Fibroblast of the conjunctiva (primary cell): Measurements from ENCODE around the gene NPEPPS.

ENCODE experiments used
- DNase-seq: peaks from one replicate; pipeline ENCODE4 v3.0.0-alpha.2; 2010; ENCODE audit warnings: low read depth

The NPEPPS gene

DNA sequence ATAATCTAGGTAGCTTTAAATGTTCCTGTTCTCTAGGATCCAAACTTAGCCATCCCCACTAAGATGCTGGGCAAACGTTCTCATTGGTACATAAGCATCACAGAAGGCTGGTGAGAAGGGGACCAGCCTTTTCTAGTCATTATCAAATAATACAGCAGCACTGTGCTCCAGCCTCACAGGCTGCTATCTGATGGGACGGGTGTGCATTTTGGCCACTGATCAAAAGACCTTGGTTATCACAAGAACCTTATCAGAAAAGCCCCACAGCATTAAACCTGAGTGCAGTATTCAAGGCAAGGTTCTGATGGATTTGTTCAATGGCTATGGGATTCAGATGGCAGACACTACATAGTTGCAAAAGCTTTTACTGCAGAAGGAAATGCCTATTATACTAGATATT, 99.7 kb downstream of the NPEPPS start:
- DNase-seq, result no peak

GRCh38 chr17:47632991-47633390, 102.1 kb downstream of the NPEPPS start:
- DNase-seq, result no peak

- DNase-seq, result no peak
Observed at GRCh38 chr17:47633996-47634395, 103.1 kb downstream of the NPEPPS start.

GRCh38 chr17:47634870-47635269, 104.0 kb downstream of the NPEPPS start:
- DNase-seq, result no peak

DNA sequence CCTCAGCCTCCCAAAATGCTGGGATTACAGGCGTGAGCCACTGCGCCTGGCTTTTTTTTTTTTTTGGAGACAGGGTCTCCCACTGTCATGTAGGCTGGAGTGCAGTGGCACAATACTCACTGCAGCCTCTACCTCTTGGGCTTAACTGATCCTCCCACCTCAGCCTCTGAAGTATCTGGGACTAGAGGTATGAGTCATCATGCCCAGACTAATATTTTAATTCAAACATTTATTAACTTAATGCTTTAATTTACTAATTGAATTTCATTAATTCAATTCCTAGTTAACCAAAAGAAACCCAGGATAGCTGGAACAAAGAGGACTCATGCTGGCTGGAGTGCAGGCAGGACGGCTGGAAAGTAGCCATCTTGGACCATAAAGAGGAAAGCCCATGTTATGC, 104.8 kb downstream of the NPEPPS start:
- DNase-seq, result no peak

DNA sequence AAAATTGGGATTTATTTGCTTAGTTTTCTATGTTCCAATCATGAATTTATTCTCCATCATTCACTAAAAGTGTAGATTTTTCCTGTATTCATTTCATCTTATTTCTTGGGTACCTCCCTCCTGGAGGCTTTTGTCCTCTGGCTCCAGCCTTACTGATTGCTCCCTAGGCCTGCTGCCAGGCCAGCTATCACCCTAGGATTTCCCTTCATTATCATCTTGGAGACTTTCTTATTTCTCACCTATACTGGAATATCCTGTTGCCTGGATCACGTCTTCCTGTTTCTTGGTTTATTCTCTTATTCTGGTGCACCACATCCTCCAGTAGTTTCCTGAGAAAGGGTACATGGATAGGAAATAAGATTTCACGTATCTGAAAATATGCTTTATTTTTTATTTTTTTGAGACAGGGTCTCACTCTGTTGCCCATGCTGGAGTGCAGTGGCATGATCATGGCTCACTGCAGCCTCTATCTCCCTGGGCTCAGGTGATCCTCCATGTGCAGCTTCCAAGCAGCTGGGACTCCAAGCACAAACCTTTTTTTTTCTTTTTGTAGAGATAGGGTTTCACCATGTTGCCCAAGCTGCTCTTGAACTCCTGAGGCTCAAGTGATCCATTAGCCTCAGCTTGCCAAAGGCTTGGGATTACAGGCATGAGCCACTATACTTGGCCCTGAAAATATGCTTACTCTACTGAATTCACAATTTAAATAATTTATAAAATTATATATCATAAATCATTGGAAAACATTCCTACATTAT, 105.5 kb downstream of the NPEPPS start:
- no peak for DNase-seq

DNA sequence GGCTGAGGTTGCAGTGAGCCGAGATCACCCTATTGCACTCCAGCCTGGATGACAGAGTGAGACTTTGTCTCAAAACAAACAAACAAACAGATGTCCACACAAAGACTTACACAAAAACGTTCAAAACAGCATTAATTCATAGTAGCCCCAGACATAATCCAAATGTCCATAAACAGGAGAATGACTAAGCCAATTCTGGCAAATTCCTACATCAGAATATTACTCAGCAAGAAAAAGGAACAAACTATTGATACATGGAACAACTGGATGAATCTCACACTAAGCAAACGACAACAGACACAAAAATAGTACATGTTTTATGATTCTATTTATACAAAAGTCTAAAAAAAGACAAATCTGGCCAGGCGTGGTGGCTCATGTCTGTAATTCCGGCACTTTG, 108.0 kb downstream of the NPEPPS start:
- no peak for DNase-seq

DNA sequence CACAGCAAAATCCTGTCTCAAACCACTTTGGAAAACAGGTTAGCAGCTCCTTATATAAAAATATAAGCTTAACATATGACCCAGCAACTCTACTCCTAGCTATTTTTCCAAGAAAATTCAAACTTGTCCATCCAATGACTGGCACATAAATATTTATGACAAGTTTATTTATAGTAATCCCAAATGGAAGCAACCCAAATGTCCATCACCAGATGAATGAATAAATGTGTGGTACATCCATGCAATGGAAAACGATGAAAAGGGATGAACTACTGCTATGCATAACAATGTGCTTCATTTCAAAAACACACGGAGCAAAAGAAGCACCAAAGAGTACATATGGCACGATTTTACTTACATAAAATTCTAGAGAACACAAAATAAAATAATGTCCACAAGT, 109.2 kb downstream of the NPEPPS start:
- DNase-seq, result no peak

GRCh38 chr17:47641202-47641601, 110.3 kb downstream of the NPEPPS start:
- no peak for DNase-seq

DNA sequence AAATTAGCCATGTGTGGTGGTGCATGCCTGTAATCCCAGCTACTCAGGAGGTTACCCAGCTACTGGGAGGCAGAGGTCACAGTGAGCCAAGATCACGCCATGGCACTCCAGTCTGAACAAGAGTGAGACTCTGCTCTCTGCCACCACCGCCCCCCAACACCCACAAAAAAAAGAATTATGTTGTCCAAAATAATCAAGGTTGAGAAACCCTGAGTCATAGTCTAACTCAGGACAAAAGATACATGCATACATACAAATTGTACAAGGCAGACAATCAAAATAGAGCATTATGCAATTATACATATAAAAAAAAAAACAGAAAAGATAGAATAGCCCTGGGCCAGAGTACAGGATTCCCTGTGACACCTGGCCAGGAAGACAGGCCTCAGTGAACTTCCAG, 112.2 kb downstream of the NPEPPS start:
- DNase-seq, result no peak

- DNase-seq, result peak; percentile 44
Observed at GRCh38 chr17:47644324-47644723, 113.4 kb downstream of the NPEPPS start.

DNA sequence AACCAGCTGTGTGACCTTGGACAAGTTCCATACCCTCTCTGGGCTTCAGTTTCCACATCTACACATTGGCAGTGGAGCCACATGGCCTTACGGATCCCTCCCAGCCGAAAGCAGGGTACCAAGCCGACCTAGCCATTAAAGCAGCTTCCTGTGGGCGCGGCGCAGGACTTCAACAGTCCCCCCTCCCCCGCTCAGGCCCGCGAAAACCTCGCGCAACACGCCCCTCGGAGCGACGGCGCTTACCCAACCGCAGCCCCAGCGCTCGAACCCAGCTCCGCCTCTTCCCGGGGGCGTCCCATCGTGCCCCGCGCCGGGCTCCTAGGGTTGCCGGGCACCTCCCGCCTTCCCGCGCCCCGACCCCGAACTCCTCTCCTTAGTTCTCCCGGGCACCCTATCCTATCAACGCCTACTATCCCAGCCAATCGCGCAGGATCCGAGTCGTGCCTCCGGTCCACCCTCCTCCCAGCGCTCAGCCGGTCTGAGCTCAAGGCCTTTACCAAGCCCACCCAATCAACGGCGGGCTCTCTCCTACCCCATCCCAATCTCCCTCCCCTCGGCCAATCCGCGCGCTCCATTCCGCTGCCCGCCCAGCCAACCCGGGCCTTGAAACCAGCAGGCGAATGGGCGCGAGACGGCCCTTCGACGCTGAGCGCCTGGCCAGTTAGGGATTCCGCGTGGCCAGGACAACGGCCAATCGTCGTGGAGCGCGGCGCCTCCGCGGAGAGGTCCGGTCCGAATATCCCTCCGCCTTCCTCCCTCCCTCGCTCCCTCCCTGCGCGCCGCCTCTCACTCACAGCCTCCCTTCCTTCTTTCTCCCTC, 118.5 kb downstream of the NPEPPS start, which contains the start of gene KPNB1:
Gene KPNB1, plus strand, starts transcription at position 767 of the 819 bp plus-strand sequence. CDS start 326 bp downstream, outside the sequence.
- DNase-seq, result peak; percentile 100

GRCh38 chr17:47649972-47650524, 119.1 kb downstream of the NPEPPS start:
- DNase-seq, result no peak

DNA sequence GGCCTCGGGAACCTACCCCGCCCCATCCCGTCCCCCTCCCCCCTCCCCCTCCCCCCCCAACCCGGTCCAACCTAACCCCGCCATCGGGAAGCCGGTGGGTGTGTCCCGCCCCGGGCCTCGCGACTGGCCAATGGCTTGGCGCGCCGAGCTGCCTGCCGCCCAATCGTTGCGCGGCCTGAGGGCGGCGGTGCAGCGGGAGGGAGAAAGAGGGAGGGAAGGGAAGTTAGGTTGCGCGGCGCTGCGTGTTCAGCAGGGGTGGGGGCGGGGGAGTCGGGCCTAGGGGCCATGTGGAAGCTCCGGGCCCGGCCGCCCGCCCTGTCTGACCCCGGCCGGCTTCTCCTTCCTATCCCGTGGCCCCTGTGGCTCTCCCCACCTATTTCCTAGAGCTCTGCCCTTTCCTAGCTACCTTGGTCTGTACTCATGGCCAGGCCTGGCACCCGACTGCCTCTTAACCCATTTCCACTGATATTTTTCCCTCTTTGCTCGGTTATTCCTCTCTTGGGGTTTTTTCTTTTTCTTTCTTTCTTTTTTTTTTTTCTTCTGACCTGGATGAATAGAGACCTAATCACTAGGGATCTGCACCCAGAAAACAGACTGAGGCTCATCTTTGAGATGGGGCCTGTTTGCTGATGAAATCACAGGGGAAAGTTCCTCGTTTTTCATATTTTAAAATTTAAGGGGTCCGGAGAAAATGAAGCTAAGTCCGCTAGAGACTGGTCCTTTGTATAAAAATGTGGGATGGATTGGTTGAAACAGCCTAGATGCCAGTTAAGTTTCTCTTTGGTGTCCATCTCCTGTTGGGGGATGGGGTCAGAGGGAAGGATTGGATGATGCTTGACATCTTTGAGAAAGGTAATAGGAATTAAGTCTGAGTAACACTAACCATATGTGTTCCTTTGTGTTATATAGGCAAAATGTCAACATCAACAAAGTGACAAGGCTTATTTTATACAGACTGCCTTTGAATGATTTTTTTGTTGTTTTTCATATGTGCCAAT, 119.9 kb downstream of the NPEPPS start:
- peak; percentile 92 for DNase-seq

DNA sequence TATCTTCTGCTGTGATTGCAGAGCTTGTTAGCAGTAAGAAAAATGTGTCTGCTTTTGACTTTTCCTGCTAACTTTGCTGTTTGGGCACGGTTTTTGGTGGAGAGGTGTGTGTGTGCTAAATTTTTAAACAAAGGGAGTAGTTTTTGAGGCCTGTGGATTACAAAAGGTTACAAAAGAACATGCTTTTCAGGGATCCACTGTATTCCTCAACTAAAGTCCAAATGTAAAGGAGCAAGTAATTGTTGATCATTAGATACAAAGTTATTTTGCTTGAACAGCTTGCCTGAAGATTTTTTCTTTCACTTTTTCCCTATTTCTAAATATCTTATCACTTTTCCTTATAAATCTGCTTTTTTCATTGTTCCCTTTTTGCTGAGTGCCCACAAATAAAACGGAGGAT, 120.8 kb downstream of the NPEPPS start:
- DNase-seq, result no peak

DNA sequence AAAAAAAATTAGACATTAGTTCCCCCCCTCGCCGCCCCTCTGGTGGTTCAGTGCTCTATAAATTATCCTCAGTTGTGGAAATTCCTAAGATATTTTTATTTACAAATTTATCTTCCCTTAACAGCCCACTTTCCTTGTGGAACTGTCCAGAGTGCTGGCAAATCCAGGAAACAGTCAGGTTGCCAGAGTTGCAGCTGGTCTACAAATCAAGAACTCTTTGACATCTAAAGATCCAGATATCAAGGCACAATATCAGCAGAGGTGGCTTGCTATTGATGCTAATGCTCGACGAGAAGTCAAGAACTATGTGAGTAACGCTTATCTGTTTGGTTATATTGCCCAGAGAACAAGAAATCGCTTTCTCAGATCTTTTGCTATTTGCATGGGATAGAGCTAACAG, 121.7 kb downstream of the NPEPPS start:
- DNase-seq, result no peak

DNA sequence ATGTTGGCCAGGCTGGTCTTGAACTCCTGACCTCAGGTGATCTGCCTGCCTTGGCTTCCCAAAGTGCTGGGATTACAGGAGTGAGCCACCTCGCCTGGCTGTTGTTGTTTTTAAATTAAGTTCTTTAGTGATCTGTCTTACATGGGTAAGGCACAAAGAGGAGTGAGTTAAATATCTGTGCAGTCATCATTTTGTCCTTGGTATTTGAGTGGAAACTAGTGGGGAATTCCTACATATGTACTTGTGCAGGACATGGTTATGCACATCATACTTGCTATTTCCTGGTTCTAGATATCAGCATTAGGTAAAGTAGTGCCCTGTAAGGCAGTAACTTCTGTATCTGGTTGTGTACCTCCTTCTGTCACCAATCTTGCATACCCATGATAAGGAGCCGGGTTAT, 122.5 kb downstream of the NPEPPS start:
- DNase-seq, result no peak

DNA sequence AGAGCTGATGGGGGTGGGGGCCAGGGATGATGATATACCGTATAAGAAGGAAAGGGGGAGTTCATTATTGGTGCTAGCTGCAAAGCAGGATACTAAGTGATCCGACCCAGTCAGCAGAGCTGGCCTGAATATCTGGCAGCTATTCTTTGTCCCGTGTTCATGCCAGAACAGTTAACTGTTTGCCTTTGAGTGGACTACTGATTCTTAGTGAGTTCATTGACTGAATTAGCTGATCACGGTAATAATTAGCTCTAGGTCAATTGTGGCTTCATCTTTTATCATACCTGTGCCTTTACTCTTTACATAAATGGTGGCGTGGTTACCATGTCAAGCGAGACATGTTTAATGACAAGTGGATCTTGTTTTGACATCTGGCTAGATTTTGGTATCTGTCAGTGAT, 124.1 kb downstream of the NPEPPS start:
- no peak for DNase-seq

- no peak for DNase-seq
Observed at GRCh38 chr17:47660064-47660492, 129.2 kb downstream of the NPEPPS start.

DNA sequence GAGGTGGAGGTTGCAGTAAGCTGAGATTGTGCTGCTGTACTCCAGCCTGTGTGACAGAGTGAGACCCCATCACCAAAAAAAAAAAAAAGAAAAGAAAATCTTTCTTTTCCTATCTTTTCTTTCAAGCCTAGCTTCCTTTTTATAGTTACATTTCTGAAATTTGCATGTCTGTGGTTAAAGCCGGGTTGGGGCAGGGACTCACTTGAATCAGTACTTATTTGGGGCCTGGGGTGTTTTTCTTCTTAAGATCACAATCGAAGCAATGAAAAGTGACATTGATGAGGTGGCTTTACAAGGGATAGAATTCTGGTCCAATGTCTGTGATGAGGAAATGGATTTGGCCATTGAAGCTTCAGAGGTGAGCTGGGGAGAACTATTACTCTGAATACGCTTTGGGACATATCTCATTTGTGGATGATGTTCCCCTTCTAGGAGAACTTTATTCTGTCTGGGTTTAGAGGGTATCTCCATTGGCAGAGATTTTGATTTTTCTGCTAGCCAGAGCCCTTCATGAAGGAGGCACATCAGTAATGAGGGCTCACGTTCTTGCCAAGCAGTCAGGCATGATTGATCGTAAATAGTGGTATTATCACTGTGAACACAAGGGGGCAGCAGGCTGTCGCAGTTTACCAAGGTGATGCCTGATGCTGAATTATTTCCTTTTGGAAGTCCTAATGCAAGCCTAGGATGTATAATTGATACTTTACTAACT, 133.2 kb downstream of the NPEPPS start:
- peak; percentile 47 for DNase-seq

- no peak for DNase-seq
Observed at GRCh38 chr17:47664624-47664941, 133.7 kb downstream of the NPEPPS start.
